OCI-M2 (cell line): ENCODE results near the gene TPX2.

ENCODE experiments used
- DNase-seq: peaks from one replicate; lab custom pipeline; 2025; ENCODE audit not compliant: unreplicated experiment; lab: John Stamatoyannopoulos, UW

The TPX2 gene

DNA sequence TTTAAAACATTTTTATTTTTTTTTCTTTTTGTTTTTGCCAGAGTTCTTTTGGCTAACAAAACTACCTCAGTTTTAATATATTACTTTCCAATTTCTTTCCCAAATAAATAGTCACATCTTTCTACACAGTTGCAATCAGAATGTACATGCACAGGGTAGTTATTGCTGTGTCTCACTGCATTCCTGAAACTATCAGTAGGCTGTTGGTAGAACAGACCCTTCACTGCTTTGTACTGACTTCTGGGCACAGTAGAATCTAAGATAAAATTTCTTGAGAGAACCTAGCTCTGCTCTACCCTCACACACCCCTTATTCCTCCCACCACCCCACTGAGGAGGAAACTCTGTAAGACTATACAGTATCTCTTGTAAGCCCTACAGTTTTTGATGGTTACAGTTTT lies 19.9 kb downstream of the TPX2 start:
- no peak for DNase-seq

- no peak for DNase-seq
Observed at GRCh38 chr20:31759836-31760518, 20.9 kb downstream of the TPX2 start.

- DNase-seq: no peak
Observed at GRCh38 chr20:31760519-31761240, 21.6 kb downstream of the TPX2 start.

- no peak for DNase-seq
Observed at GRCh38 chr20:31764641-31765305, 25.7 kb downstream of the TPX2 start.

DNA sequence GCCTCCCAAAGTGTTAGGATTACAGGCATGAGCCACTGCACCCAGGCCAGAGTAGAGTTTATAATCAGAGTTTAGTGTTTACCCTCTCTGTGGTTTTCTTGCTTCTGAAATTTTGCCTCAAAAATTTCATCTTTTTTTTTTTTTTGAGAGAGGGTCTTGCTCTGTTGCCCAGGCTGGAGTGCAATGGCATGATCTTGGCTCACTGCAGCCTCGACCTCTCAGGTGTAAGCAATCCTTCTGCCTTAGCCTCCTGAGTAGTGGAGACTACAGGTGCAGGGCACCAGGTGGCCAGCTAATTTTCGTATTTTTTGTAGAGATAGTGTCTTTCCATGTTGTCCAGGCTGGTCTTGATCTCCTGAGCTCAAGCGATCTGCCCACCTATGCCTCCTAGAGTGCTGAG lies 28.7 kb downstream of the TPX2 start:
- no peak for DNase-seq

GRCh38 chr20:31769681-31770080 lies 30.6 kb downstream of the TPX2 start:
- no peak for DNase-seq

DNA sequence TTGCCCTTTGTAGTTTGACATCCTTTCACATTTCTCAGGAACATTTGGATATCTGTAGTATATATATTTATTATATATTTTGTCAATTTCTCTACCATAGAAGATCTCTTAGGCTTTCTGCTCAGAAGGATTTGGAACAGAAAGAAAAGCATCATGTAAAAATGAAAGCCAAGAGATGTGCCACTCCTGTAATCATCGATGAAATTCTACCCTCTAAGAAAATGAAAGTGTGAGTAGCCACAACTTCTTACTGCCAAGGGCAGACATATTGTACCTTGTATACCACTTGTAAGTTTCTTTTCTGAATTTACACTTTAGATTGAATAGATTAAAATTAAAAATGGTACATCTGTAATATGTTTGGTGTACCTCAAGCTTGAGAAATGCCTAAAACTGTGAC lies 31.2 kb downstream of the TPX2 start:
- no peak for DNase-seq

DNA sequence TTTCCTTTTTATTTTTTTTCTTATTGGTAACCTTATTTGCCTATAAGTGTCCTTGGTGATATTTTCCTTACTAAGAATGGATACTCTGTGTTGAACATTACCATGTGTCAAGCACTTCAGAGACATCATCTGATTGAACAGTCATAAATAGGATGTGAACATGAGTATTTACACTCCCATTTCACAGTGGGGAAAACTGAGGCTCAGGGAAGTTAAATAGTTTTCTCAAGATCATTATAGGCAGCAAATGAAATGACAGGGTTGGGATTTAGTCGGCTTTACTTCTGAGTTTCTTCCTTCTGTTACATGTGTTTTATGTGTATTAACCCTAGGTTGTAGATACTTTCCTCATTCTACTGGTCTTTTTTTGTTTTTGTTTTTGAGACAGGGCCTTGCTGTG lies 35.3 kb downstream of the TPX2 start:
- DNase-seq: no peak

DNA sequence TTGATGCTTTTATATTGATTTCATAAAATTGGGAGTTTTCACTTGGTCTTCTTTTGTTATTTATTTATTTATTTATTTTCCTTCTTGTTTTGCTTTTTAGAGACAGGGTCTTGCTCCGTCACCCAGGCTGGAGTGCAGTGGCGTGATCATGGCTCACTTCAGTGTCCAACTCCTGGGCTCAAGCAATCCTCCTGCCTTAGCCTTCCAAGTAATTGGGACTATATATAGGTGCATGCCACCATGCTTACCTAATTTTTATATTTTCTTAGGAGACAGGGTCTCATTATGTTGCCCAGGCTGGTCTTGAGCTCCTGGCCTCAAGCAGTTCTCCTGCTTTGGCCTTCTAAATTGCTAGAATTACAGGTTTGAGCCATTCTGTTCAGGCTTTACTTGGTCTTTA lies 41.7 kb downstream of the TPX2 start:
- DNase-seq: no peak

DNA sequence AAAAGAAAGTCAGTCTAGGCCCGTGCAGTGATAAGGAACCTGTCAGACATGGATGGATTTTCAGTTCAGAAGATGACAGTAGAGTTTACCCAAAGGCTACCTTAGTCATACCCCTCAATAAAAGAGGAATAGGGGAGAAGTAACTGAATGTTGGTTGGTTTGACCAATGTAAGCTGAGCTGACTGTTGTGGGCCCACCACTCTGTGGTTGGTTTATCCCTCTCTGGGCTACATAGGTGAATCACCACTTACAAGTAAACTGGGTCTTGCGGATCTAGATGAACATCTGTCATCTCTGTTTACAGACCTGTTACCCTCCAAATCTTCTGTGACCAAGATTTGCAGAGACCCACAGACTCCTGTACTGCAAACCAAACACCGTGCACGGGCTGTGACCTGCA lies 42.9 kb downstream of the TPX2 start:
- no peak for DNase-seq

DNA sequence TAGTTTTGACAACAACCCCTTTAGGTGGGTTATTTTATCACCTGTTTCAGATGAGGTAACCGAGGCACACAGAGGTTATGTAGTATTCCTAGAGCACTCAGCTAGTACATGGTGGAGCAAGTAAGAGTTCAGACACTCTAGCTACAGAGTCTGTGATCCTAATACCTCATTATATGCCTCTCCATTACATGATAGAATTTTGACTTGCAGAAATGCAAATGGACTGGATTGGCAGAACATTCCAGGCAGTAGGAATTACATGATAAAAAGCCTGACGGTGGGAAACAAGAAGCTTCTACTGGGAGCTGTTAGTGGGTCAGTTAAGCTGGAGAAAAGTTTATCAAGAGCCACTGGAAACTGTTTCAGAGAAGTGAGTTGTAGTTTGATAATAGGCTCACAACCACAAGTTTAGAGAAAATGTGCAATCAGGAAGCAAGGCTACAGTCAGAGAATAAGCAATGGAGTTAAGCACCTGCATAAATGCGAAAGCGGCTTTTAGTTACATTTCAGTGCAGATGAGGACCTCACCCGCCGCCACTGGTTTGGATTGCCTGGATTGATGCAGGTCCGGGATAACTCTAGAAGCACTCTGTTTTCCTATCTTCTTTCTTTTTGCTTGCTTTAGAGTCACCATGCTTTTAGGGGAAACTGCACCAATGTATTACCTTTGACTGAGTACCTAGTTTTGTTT lies 45.4 kb downstream of the TPX2 start:
- DNase-seq: no peak

DNA sequence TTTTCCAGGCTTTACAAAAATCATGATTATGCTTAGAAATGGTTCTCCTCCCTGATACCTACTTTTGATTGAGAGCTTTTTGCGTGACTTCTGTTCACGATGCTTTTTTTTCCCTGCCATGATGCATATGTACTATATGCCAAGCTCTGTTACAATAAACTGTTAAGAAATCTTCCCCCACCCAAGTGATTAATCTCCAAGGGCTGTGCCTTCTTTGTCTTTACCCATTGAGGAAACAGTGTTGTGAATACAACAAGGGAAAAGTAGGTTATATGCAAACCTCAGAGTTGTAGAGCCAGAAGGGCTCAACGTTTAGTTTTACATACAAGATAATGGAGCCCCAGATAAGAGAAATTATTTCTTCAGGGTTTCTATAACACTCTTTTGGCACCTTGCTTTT lies 46.0 kb downstream of the TPX2 start:
- no peak for DNase-seq

DNA sequence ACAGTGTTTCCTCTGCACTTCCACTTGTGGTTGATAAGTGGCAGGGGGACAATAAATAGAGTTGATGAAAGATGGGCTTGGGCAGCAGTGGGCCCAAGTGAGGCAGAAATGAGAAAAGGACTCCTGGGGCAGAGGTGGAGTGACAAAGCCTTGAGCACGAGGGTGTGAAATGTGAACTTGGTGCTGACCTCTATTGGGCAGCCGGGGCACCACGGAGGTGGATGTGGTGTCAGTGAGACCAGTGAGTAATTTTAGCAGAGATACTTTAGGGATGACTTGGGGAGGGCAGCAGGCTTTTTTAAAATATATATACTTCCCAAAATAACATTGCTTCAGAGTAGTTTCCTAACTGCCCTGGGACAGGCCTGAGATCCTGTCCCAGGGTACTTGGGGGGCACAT lies 49.5 kb downstream of the TPX2 start:
- DNase-seq: no peak

DNA sequence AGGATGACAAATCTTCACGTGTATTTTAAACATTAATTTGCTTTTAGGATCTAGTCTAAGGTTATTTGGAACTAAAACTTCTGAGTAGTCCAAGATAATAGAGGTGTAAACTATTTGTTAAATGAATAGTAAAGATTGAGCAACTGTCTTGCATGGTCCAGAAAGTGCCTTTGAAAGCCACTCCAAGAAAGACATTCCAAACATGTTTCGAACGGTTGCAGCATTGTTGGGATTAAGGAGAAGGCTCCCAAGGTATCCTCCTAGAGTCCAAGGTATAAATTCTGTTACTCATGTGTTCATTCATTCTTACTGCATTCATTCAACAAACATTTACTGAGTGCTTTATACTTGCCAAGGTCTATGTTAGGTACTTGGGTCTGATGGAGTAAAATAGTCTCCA lies 51.3 kb downstream of the TPX2 start:
- DNase-seq: no peak

GRCh38 chr20:31797364-31797763 lies 58.3 kb downstream of the TPX2 start:
- no peak for DNase-seq

DNA sequence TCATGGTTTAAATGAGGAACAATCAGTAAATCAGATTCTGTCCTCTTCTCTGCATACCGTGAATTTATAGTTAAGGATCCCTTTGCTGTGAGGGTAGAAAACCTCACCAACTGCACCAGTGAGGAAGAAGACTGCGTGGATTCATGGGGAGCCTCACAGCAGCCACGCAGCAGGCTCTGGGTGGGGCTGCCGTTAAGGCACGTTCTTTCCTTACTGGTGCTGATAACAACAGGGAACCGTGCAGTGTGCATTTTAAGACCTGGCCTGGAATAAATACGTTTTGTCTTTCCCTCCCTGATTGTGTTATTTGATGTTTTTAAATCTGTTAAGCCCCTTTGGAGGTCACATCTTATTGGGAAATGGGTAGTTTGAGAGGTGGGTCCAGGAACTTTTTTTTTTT lies 62.4 kb downstream of the TPX2 start:
- no peak for DNase-seq

GRCh38 chr20:31803552-31804291 lies 64.6 kb downstream of the TPX2 start:
- no peak for DNase-seq

GRCh38 chr20:31806564-31807355 lies 67.7 kb downstream of the TPX2 start:
- DNase-seq: no peak

DNA sequence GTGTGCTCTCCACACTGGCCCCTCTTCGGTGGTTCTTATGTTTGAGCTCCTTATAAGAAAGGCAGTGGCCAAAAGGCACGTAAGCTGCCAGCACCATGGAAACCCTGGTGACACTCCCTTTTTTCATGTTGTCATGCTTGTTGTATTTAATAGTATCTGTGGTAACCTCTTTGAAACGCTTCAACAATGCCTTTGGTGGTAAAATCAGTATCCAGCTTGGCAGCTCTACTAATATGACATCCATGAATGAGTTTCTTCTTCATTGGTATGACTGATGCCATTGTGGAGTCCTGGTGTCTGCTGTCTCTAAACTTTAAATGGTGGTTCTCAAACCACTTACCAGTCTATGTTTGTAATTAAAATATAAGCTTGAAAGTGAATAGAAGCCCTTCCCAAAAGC lies 69.4 kb downstream of the TPX2 start:
- DNase-seq: no peak

DNA sequence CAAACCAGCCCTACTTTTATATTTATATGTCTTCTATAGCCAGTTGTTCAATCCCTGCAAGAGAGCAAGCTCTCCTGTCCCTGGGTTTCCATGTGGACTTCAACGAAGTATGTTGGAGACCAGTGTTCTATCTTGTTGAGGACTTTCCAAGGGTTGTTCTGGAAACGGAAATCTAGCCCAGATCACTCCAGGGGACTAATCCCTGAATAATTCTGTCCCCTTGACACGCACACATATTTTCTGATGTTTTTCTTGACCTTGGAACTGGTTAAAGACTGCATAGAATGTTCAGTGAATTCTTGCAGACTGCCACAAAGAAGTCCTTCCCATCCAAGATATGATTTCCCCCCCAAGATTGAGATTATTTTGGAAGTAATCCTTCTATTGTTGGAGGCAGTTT lies 70.6 kb downstream of the TPX2 start:
- DNase-seq: no peak
